KMS-11 (cell line): ENCODE measurements around the gene RAI1.
A peak's percentile ranks its signal among the peaks of the same experiment; 100 is the strongest.

ENCODE experiments used
- H2AFZ ChIP-seq: fragments of 200-600 bp; sonication (generic); 2 replicates; pipeline ENCODE4 v1.6.1; 2016; ENCODE audit warnings: antibody characterized with exemption, mixed run types, low read depth
- H3K27ac ChIP-seq: fragments of 200-600 bp; sonication (generic); 2 replicates; pipeline ENCODE4 v1.6.1; 2016; ENCODE audit warnings: mild to moderate bottlenecking, mixed run types
- H3K27me3 ChIP-seq: fragments of 200-600 bp; sonication (generic); 2 replicates; pipeline ENCODE4 v1.6.1; 2017; ENCODE audit warnings: mild to moderate bottlenecking, low read depth, mixed run types, moderate library complexity; ENCODE audit not compliant: insufficient read depth
- H3K36me3 ChIP-seq: fragments of 200-600 bp; sonication (generic); 2 replicates; pipeline ENCODE4 v1.6.1; 2017; ENCODE audit warnings: mild to moderate bottlenecking, mixed run types; ENCODE audit not compliant: insufficient read depth
- H3K4me1 ChIP-seq: fragments of 200-600 bp; sonication (generic); 2 replicates; pipeline ENCODE4 v1.6.1; 2016; ENCODE audit warnings: mild to moderate bottlenecking, low read depth, mixed run types; ENCODE audit not compliant: poor library complexity, severe bottlenecking
- H3K4me2 ChIP-seq: fragments of 200-600 bp; sonication (generic); 2 replicates; pipeline ENCODE4 v1.7.0; 2016; ENCODE audit warnings: mild to moderate bottlenecking, mixed run types
- H3K4me3 ChIP-seq: fragments of 200-600 bp; sonication (generic); IDR thresholded peaks from 2 replicates; pipeline ENCODE4 v1.6.1; 2017; ENCODE audit warnings: low read depth, low read length, mixed read lengths; ENCODE audit not compliant: insufficient read depth
- H3K79me2 ChIP-seq: fragments of 200-600 bp; sonication (generic); 2 replicates; pipeline ENCODE4 v1.6.1; 2016; ENCODE audit warnings: low read depth, mixed run types; ENCODE audit not compliant: insufficient read depth
- H3K9ac ChIP-seq: fragments of 200-600 bp; sonication (generic); 2 replicates; pipeline ENCODE4 v1.6.1; 2016; ENCODE audit warnings: mild to moderate bottlenecking, mixed run types
- H4K20me1 ChIP-seq: fragments of 200-600 bp; sonication (generic); 2 replicates; pipeline ENCODE4 v1.6.1; 2016; ENCODE audit warnings: mild to moderate bottlenecking, mixed run types; ENCODE audit not compliant: insufficient read depth
- CTCF ChIP-seq: fragments of 200-600 bp; sonication (generic); conservative IDR thresholded peaks from 2 replicates; pipeline ENCODE4 v1.6.1; 2017; ENCODE audit warnings: low read depth, mild to moderate bottlenecking, antibody characterized with exemption, low read length, moderate library complexity, mixed read lengths

Gene RAI1

GRCh38 chr17:17835415-17836249, 154.4 kb downstream of the RAI1 start:
- Histone ChIP-seq H3K36me3 (no peaks in the 10 kb centered on the region), H3K79me2 (peaks cover 45% of the 10 kb centered on the region), H4K20me1 (no peaks in the 10 kb centered on the region), H3K27ac (peak overlapping the region; percentile 88), H2AFZ (no peak overlapping the region; the same call in 1 of the 2 replicates), H3K4me1 (peaks cover 60% of the 10 kb centered on the region), H3K27me3 (no peaks in the 10 kb centered on the region), H3K4me3 (no peak overlapping the region), H3K4me2 (peak overlapping the region; percentile 95), H3K9ac (peak overlapping the region; percentile 93)
- TF ChIP-seq CTCF, result no peak

- Histone ChIP-seq H3K79me2 (peaks cover 39% of the 10 kb centered on the region), H3K9ac (peak overlapping the region; percentile 93), H3K36me3 (no peaks in the 10 kb centered on the region), H2AFZ (no peak overlapping the region), H3K27me3 (no peaks in the 10 kb centered on the region), H4K20me1 (no peaks in the 10 kb centered on the region), H3K27ac (peak overlapping the region; percentile 88), H3K4me2 (peak overlapping the region; percentile 95), H3K4me1 (peaks cover 61% of the 10 kb centered on the region), H3K4me3 (no peak overlapping the region)
- no peak for TF ChIP-seq CTCF
Measured at GRCh38 chr17:17836250-17836817, 155.1 kb downstream of the RAI1 start.

- Histone ChIP-seq H2AFZ (no peak within 1 kb of the TSS; the same call in 1 of the 2 replicates), H3K36me3 (no peaks in the 10 kb centered on the region), H3K27ac (peak within 1 kb of the TSS; percentile 88), H3K27me3 (no peaks in the 10 kb centered on the region), H3K9ac (peak within 1 kb of the TSS; percentile 93), H3K79me2 (peaks cover 35% of the 10 kb centered on the region), H4K20me1 (no peaks in the 10 kb centered on the region), H3K4me1 (peaks cover 63% of the 10 kb centered on the region), H3K4me3 (no peak within 1 kb of the TSS), H3K4me2 (peak within 1 kb of the TSS; percentile 95)
- TF ChIP-seq CTCF, result no peak
Measured at GRCh38 chr17:17836818-17837379, 155.6 kb downstream of the RAI1 start, which contains the start of gene SREBF1. Gene SREBF1 (minus strand): TSS chr17:17836986. CDS start chr17:17836817, 169 bp downstream.

- H2AFZ ChIP-seq, result no peak overlapping the region
- H3K27ac ChIP-seq, result peak overlapping the region; percentile 88
- H3K4me1 ChIP-seq, result peaks cover 63% of the 10 kb centered on the region
- no peaks in the 10 kb centered on the region for H4K20me1 ChIP-seq
- no peaks in the 10 kb centered on the region for H3K36me3 ChIP-seq
- peak overlapping the region; percentile 43 for H3K4me2 ChIP-seq
- H3K79me2 ChIP-seq, result peaks cover 30% of the 10 kb centered on the region
- H3K9ac ChIP-seq, result peak overlapping the region; percentile 93; the same call in 1 of the 2 replicates
- H3K27me3 ChIP-seq, result no peaks in the 10 kb centered on the region
- no peak for TF ChIP-seq CTCF
- no peak overlapping the region for H3K4me3 ChIP-seq
Measured at GRCh38 chr17:17837380-17837821, 156.1 kb downstream of the RAI1 start.
